CD4-positive, alpha-beta T cell treated with Interleukin-6 for 4 hours (primary cell): ENCODE results near the gene SDK2.

Source experiments
- DNase-seq: peaks from one replicate; pipeline ENCODE4 v3.0.0-alpha.2; 2020; ENCODE audit warnings: mixed read lengths

SDK2 gene

GRCh38 chr17:73435412-73435811, 208.8 kb downstream of the SDK2 start:
- no peak for DNase-seq

GRCh38 chr17:73434154-73434553, 210.1 kb downstream of the SDK2 start:
- no peak for DNase-seq

GRCh38 chr17:73433501-73433900, 210.7 kb downstream of the SDK2 start:
- no peak for DNase-seq

GRCh38 chr17:73432624-73433190, 211.5 kb downstream of the SDK2 start:
- DNase-seq, result no peak

GRCh38 chr17:73431401-73432205, 212.6 kb downstream of the SDK2 start:
- DNase-seq, result no peak

- DNase-seq, result no peak
These were observed 213.4 kb downstream of the SDK2 start for GRCh38 chr17:73430848-73431247.

- DNase-seq, result no peak
These were observed 214.0 kb downstream of the SDK2 start for GRCh38 chr17:73430165-73430680.

- peak; percentile 90 for DNase-seq
These were observed 214.6 kb downstream of the SDK2 start for GRCh38 chr17:73429440-73430164.

GRCh38 chr17:73427198-73427597, 217.0 kb downstream of the SDK2 start:
- DNase-seq, result no peak

GRCh38 chr17:73424571-73424970, 219.7 kb downstream of the SDK2 start:
- DNase-seq, result no peak

GRCh38 chr17:73423806-73424205, 220.4 kb downstream of the SDK2 start:
- no peak for DNase-seq

GRCh38 chr17:73423159-73423715, 221.0 kb downstream of the SDK2 start:
- no peak for DNase-seq

- DNase-seq, result no peak
These were observed 222.1 kb downstream of the SDK2 start for GRCh38 chr17:73422121-73422520.

GRCh38 chr17:73420897-73421296, 223.3 kb downstream of the SDK2 start:
- DNase-seq, result no peak

- DNase-seq, result no peak
These were observed 224.4 kb downstream of the SDK2 start for GRCh38 chr17:73419881-73420280.

GRCh38 chr17:73419051-73419450, 225.2 kb downstream of the SDK2 start:
- DNase-seq, result no peak

- no peak for DNase-seq
These were observed 228.5 kb downstream of the SDK2 start for GRCh38 chr17:73415782-73416181.

- no peak for DNase-seq
These were observed 229.9 kb downstream of the SDK2 start for GRCh38 chr17:73414171-73414955.

GRCh38 chr17:73412914-73413313, 231.3 kb downstream of the SDK2 start:
- no peak for DNase-seq

- no peak for DNase-seq
These were observed 232.9 kb downstream of the SDK2 start for GRCh38 chr17:73411313-73411747.

GRCh38 chr17:73410586-73411312, 233.5 kb downstream of the SDK2 start:
- no peak for DNase-seq

GRCh38 chr17:73404246-73404645, 240.0 kb downstream of the SDK2 start:
- DNase-seq, result no peak
